Hematopoietic multipotent progenitor cell (in vitro differentiated cells): ENCODE results near the gene CSRNP2. TPM values are rescaled to one million over a fixed set of nuclear protein-coding genes. Genes with fewer than 3 reads are reported as not detected.
"Not testable (repeated sequence)": the region's sequence is repeated elsewhere in the genome, so short reads cannot be mapped to it uniquely, and the experiment has no call there.

ENCODE experiments used
- DNase-seq, 3 donors: peaks; one replicate each; pipeline ENCODE4 v3.0.0-alpha.2; 2011 to 2015; ENCODE audit warnings: low read depth in 2 of 3, low spot score in 2 of 3
- small RNA-seq: library from RNA; depleted of rRNA; stranded (forward); fragments of <200 nt; gene quantifications from one replicate; pipeline ENCODE3, GENCODE V24; 2012
- total RNA-seq: library from RNA; depleted of rRNA; stranded (reverse); fragments of >200 nt; gene quantifications from one replicate; pipeline ENCODE4 v1.2.3, GENCODE V29; 2012

Gene CSRNP2
- total RNA-seq, 1 donor = 7.3 TPM

DNA sequence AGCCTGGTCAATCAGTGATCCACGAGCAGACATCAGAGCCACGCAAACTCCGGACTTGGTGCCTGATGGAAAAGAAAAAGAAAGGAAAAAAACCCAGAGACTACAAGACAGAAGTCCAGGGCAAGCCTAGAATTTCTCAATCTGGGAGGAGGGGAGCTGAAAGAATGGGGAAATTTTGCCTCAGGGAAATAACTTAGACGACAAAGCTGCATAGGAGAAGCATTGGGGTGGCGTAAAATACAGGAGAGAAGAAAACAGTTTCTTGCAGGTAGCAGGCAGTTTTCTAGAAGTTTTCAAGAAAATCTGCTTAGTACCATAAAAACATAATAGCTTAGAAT is 54.6 kb downstream of the CSRNP2 start:
- no peak for DNase-seq

DNA sequence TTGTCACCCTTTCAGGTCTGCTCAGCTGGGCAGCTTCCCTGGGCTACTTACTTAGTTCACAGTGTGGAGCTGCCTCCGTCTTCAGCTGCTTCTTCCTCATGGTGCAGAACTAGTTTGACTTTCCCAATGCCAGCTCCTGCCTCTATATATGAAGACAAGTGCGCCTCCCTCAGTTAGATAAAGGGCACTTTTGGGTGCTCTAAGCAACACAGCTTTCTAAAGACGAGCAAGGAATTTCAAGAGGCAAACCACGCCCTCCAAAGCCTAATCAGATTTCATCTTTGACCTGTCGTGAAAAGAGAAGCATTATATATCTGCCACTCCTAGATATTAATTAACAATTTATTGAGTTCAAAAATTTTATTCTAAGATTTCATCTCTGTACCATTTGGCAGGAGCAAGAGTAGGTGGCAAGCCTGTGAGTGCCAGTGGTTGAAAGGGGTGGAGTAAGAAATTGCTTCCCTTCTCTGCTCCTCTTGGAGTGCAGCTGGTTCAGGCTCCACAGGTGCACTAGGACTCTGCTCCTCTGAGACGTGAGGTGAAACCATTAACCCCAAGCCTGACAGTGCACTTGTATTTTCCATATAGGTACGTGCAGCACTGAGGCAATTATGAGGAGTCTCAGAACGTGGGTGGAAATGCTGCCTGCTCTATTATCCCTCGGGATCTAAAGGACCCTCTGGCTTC is 55.1 kb downstream of the CSRNP2 start:
- peak in 2 of 3 donors; percentile 50 to 70 for DNase-seq

DNA sequence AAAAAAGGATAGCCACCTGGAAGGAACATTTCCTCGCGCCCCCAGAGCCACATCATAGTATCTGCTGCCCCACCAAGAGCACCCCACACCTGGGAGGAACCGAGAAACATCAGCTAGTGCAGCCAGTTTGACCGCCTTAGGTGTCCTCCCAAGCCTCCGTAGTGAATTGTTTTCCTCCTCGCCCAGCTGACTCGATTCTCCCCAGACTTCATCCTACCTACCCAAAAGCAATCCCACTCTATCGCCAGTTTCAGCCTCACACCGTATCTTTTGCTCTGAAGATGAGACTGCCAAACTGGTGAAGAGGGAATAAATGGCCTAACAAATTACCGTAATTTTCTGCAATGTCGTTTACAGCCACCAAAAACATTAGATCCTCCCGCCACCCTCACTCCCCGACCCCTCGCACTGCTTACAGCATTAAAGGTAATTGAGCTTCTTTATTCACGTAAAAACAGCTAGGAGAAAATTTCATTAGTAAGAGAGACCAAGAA is 56.0 kb downstream of the CSRNP2 start:
- DNase-seq = no peak

DNA sequence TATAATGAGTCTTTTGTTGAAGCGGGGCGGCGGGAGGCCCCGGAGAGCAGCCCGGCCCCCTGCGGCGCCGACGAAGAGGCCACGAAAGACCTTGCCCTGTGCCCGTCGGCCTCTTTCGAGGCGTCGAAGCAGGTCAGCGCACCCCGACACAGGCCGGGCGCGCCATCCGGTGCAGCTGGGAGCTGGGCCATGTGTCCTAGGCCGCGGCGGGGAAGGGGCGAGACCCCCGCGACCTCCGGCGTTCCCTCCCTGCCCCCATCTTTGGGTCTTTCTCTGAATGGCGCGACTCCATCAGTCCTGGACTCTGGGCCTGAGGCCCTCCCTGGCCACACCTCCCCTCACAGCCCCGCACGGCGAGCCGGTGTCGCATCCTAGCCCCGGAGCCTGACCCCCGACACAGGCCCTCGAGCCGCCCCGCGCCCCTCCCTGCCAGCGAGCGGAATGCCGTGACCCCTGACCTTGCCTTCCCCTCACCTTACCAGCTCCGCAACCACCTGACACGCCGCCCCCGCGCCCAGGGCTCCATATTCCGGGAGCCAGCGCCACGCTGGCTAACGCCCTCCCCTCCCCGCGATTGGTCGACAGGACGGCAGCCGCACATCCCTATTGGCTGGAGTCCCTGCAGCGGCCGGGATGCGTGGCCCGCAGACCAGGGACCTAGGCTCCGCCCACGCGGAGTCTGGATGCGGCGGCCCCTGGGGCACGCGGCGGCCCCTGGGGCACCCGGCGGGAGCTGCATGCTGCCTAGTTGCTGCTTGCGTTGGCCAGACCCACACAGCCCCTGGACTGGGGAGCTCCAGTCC is 57.4 kb downstream of the CSRNP2 start, which contains the start of gene SLC11A2:
TSS of gene SLC11A2 (minus strand) at position 549 of the 803 bp plus-strand sequence. CDS start 15,656 bp downstream, outside the sequence.
- peak; percentile 72 to 94 (median 94) for DNase-seq

DNA sequence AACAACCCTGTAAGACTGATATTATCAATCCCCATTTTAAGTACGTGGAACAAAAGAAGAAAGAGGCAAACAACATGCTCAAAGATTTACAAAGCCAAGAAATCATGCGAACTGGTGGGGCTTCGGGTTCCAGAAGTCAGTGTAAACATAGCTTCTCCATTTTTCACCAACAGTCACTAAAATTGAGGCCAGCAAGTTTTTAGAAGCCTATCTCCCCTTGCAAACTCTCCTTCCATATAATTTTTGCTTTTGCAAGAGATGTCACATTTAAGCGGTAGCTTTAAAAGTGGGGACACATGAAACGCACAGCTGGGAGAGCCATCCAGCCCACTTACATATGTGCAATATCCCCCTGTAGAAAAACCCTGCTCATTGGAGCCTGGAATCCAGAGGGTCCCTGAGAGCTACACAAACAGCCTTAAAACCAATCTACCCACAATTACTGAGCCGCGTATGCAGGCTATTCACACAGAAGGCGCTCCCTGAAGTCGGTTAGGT is 58.0 kb downstream of the CSRNP2 start:
- peak in 1 of 3 donors; percentile 13 for DNase-seq

DNA sequence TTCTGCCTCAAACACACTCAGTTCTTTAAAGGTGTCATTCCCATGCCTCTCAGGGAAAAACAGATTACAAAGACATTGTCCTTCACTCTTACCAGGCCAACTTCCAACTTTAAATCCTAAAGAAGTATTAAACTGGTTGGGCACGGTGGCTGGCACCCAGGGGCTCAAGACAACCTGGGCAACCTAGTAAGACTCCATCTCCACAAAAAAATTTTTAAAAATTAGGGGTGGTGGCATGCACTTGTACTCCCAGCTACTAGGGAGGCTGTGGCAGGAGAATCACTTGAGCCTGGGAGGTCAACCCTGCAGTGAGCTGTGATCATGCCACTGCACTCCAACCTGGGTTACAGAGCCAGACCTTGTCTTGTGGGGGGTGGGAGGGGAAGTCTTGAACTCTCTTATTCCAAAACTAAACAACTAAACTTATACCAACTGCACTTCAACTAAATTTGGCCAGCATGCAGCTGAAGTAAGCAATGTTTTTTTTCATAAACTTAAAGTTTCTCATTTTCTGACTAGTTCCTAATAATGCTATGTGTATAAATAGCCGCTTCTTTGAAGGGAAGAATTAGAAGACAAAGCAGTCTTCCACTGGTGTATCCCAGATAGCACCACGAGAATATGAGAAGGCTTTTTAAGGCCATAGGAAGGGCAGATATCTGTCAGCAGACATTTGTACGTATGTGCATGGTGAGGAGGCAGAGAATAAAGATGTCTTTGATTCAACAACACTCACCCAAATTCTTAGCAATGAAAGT is 59.6 kb downstream of the CSRNP2 start:
- DNase-seq = no peak

DNA sequence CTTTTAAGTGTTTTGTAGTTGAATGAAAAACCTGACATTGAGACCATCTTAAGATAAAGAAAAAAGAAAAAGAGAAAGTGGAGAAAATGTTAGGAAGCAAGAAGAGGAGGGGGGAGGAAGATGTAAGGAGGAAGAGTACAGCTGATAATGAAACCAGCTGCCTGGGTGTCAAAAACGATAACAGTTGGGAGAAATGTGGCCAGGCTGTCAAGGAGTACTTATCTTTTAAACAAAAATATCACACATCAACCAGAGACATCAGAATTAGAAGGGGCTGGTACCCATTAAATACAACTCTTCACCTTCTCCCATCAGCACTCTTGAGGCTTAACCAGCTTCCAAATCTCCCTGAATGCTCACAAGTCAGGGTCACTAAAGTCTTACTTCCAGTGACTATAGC is 61.7 kb downstream of the CSRNP2 start:
- DNase-seq = no peak

DNA sequence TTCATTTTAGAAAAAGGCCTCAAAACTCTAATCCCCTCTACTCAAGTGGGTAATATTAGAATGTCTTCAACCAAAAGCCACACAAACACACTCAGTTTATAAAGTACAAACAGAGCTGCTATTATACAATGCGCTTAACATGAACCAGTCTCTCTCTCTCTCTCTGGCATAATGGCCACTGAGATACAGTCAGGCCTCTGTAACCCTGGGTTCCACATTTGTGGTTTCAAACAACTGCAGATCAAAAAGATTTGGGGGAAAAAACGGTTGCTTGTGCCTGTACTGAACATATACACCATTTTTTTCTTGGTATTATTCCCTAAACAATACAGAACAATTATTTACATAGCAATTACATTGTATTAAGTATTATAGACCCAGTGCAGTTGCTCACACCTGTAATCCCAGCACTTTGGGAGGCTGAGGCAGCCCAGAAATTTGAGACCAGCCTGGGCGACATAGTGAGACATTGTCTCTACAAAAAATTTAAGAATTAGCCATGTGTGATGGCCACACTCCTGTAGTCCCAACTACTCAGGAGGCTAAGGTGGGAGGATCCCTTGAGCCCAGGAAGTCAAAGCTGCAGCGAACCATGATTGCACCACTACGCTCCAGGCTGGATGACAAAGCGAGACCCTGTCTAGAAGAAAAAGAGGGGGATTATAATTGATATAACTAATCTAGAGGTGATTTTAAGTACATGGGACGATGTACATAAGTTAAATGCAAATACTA is 62.8 kb downstream of the CSRNP2 start:
- peak in 2 of 3 donors; percentile 53 to 84 for DNase-seq

DNA sequence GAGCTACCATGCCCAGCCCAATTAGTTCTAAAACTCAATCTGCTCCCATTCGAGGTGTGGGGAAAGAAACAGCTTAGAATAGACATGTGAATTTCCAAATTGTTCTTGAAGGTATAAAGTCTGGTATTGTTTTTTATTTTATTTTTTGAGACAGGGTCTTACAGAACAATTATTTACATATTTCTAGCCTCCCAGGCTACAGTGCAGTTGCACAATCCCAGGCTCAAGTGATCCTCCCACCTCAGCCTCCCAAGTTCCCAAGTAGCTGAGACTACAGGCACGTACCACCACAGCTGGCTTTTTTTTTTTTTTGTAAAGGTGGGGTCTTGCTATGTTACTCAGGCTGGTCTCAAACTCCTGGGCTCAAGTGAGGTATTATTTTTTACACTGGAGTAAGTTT is 63.5 kb downstream of the CSRNP2 start:
- no peak for DNase-seq

DNA sequence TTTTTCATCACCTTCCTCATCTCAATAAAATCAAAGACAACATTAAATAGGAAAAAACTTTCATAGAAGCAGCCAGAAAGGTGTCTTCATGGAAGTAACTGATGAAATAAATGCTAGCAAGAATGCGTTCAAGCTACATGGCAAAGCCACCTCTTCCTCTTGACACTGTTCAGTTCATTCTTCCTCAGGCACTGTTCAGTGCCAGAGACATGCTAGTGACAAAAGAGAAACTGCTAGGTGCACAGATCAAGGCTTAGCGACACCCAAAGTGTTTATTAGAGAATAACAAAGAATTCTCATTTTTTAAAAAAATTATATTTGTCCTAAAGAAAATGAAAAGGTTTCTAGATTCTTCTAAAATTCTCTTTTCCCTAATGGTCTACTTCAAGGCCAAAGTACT is 64.4 kb downstream of the CSRNP2 start:
- DNase-seq = no peak

DNA sequence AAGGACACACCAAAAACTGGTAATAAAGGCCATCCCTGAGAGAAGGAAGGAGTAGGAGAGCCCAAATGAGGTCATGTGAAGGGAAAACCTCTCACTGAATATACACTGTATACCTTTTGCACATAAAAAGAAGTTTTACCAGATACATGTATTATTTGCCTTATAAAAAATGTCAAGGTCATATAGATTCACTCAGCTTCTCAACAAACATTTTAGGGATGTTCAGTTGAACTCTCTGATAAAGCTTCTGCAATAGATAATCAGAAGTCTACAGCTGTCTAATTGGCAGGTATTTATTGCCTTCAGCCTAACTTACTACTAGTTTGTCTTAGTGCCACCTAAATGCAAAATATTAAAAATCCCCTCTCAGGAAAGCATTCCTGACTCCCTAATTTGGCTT is 65.9 kb downstream of the CSRNP2 start:
- DNase-seq = no peak

DNA sequence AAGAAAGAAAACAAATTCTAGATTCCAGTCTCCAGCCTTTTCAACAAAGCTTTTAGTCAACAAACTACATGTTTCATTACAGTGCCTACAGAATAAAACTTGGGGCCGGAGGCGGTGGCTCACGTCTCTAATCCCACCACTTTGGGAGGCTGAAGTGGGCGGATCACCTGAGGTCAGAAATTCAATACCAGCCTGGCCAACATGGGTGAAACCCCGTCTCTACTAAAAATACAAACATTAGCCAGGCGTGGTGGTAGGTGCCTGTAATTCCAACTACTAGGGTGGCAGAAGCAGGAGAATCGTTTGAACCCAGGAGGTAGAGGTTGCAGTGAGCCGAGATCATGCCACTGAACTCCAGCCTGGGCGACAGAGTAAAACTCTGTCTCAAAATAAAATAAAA is 68.9 kb downstream of the CSRNP2 start:
- DNase-seq = not testable (repeated sequence)

DNA sequence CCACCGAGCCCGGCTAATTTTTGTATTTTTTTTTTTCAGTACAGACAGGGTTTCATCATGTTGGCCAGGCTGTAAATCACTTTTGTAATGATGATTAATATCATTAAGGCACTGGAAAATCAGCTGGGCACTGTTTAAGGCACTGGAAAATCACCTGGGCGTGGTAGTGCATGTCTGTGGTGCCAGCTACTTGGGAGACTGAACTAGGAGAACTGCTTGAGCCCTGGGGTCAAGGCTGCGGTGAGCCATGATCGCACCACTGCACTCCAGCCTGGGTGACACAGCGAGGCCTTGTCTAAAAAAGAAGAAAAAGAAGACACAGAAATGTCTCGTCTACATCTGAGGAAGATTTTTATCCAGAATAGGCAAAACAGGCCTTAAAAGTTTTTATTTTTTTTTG is 70.0 kb downstream of the CSRNP2 start:
- DNase-seq = no peak

DNA sequence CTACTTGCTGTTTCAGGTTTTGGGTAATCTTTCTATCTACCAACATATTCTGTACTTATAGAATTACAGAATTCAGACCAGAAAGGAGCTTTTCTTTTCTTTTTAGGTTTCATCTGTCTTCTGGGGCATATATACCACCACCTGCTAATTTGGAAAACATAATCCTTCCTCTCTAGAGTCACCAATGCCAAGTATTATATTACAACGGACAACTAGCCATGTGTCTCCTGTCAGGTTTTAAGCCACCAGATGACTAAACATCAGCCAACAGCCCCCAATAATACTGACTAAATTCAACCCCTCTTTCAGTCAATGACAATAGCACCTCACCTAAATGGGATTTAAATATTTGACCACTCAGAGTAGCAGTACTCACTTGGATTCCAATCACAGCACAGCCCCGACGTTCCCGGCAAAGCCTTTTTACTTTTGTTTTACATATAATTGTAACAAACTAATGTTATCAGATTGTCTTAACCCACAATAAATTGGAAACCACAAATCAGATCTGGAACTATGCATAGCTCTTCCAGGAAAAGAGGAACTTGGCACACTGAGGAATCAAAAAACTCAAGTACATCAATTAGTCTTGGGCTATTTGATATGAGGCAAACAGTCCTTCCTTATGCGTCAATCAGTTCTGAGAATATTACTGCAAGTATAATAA is 70.7 kb downstream of the CSRNP2 start:
- peak in 1 of 3 donors; percentile 33 for DNase-seq

DNA sequence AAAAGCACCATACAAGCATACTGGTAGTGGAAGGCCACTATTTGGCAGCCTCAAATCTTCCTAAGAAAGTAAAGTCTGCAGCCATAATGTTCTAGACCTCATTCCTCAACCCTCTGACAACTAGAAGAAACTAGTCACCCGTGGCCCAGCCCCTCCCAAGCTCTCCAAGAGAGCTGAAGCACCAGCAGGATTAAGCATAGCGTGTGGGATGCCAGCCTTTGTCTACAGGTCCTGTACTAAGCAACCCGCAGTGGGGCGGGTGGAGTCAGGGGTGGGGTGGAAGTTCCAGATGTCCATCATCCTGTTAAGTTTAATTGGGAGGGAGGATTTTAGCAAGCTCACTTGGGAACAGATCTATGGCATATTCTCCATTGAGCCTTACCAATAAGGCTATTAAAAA is 71.4 kb downstream of the CSRNP2 start:
- no peak for DNase-seq

Small RNA genes lying within 50 kb of the gene (small RNA-seq; reads per million reads assigned to genes)
- gene RNU6-1273P = not detected
- not detected for gene RNU6-87P

Other genes with a start within 250 kb of the CSRNP2 start
- not detected for gene TMPRSS12, start 240.7 kb downstream of the CSRNP2 start, total RNA-seq
- gene HIGD1C, start 131.1 kb downstream of the CSRNP2 start, total RNA-seq = not detected
- 51.4 TPM for gene SLC11A2, start 57.2 kb downstream of the CSRNP2 start, total RNA-seq
- gene LETMD1, start 35.3 kb downstream of the CSRNP2 start, total RNA-seq = 81.9 TPM
- gene TFCP2, start 89.5 kb upstream of the CSRNP2 start, total RNA-seq = 10.8 TPM
- 3.2 TPM for gene POU6F1, start 134.5 kb upstream of the CSRNP2 start, total RNA-seq
- 378 TPM for gene DAZAP2, start 155.2 kb upstream of the CSRNP2 start, total RNA-seq
- gene SMAGP, start 186.8 kb upstream of the CSRNP2 start, total RNA-seq = 2.4 TPM
- 36.1 TPM for gene BIN2, start 240.6 kb upstream of the CSRNP2 start, total RNA-seq